Left lung (tissue), 10 donors: Measurements from ENCODE around the gene EXOC2. TPM values are rescaled to one million over a fixed set of nuclear protein-coding genes. Genes with fewer than 3 reads are reported as not detected.

Experiments
- ATAC-seq: fragments of 200-7000 bp; cut with Tn5 transposase; one replicate; pipeline ENCODE4 v1.9.1; 2020; ENCODE audit warnings: moderate library complexity
- DNase-seq, 4 donors: peaks; one replicate each; pipeline ENCODE4 v3.0.0-alpha.2; 2013 to 2020
- H3K27ac ChIP-seq, 2 donors: fragments of 200-600 bp; sonication (generic) in 1 of 2; one replicate each; pipeline versions ENCODE4 v1.5.0 to v1.8.0; 2020 to 2021
- H3K27me3 ChIP-seq, 2 donors: fragments of 200-600 bp; sonication (generic) in 1 of 2; one replicate each; pipeline versions ENCODE4 v1.5.0 to v1.8.0; 2020 to 2021
- H3K36me3 ChIP-seq, 2 donors: fragments of 200-600 bp; sonication (generic) in 1 of 2; one replicate each; pipeline versions ENCODE4 v1.5.0 to v1.8.0; 2020 to 2021
- H3K4me1 ChIP-seq, 2 donors: fragments of 200-600 bp; one replicate each; pipeline ENCODE4 v1.8.0; 2021
- H3K4me3 ChIP-seq, 2 donors: fragments of 200-600 bp; sonication (generic) in 1 of 2; one replicate each; pipeline versions ENCODE4 v1.5.0 to v1.8.0; 2020 to 2021; ENCODE audit warnings: mild to moderate bottlenecking in 1 of 2
- H3K9me3 ChIP-seq, 2 donors: fragments of 200-600 bp; sonication (generic) in 1 of 2; one replicate each; pipeline versions ENCODE4 v1.5.0 to v1.8.0; 2020 to 2021
- CTCF ChIP-seq, 2 donors: fragments of 200-600 bp; sonication (generic) in 1 of 2; IDR thresholded peaks; one replicate each; pipeline versions ENCODE4 v1.5.0 to v1.8.0; 2021; ENCODE audit warnings: antibody characterized with exemption in 2 of 2
- intact Hi-C, 2 donors: fragments of 100-400 bp; cut with DNase I; formaldehyde crosslinking; loops; one replicate each; pipeline versions ENCODE4 v1.11.2 to v1.14.2; 2022
- polyA plus RNA-seq, 6 donors: library from polyadenylated mRNA; unstranded; fragments of 120-200 nt; gene quantifications; one replicate each; pipeline ENCODE4 v1.2.1, GENCODE V29; 2013; ENCODE audit not compliant: insufficient read length in 6 of 6
- total RNA-seq, 2 donors: library from RNA; stranded (reverse); fragmentation: NEBNext Ultra II Directional; extraction: Animal tissue kit (Norgen Biotek cat#: 25700); gene quantifications; one replicate each; pipeline ENCODE4 v1.2.1, GENCODE V29; 2021
- donor health status: DM: no; HTN: yes; CAD: no.
- donor health status: DM: no; HTN: no; CAD: no.

The EXOC2 gene
- total and polyA plus RNA-seq, 8 donors: 19.8 to 30.4 (median 28.4) TPM

DNA sequence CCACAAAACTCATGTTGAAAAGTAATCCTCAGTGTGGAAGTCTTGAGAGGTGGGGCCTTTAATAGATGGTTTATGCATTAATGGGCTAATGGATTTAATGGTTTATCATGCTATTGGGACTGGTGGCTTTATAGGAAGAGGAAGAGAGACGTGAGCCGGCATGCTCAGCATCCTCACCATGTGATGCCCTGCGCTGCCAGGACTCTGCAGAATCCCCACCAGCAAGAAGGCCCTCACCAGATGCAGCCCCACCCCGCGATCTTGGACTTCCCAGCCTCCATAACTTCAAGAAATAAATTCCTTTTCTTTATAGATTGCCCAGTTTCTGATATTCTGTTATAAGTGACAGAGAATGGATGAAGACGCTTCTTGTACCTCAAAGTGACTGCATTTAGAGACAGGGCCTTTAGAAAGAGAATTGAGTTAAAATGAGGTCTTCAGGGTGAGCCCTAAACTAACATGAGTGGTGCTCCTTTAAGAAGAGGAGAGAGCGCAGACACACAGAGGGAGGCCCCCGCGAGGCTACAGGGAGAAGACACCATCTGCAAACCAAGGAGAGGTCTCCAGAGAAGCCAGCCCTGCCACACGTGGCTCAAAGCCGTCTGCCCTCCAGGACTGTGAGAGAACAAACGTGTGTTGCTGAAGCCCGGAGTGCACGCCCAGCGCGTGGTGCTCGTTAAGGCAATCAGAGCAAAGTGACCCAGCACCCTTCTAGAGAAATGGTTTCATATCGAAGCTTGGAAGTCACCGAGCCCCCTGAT, 244.5 kb downstream of the EXOC2 start:
- Histone ChIP-seq H3K4me1 (no peaks in the 10 kb centered on the region), H3K27me3 (peaks cover 0 to 13% of the 10 kb centered on the region in 2 donors), H3K36me3 (no peaks in the 10 kb centered on the region), H3K4me3 (no peak overlapping the region), H3K27ac (no peak overlapping the region), H3K9me3 (no peaks in the 10 kb centered on the region)
- TF ChIP-seq CTCF (IDR thresholded peaks at IDR 0.05): no peak
- DNase-seq (peak in 1 of 4 donors; percentile 32), ATAC-seq (no peak)
- intact Hi-C loops: no loop called here

DNA sequence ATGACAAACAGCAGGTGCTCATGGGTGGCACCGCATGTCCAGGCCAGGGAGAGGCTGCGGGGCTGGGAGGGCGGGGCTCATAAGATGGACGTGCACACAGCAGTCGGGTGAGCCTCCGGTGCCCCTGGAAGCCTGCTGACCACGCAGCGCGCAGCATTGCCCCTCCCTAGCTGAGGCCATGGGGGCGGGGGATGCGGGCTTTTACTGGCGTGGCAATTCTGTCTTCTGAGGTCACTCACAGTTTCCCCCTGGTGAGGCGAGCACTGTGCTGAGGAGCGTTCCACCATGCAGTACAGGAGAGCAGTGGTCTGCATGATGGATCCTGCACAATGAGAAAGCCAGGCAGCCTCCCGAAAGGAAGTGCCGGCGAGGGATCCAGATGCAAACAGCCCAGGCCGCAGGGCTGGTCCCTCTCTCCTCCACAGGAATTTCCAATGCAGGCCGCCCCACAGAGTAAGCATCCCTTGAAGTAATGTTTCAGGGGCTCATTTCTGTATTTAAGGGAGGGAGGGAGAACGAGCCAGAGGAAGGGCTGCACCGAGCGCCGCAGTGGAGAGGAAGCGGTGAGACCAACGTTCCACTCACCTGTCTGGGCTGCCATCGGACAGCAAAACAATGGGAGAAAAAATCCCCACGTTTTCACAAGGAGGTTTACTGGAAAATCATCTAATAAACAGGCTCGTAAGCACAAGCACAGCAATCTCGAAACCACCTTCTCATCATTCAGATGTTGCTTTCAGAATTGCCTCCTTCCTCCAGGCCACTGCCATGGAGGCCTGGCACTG, 245.4 kb downstream of the EXOC2 start:
- H3K27ac ChIP-seq: no peak overlapping the region

GRCh38 chr6:446418-447366, 246.2 kb downstream of the EXOC2 start:
- Histone ChIP-seq H3K4me3 (no peak overlapping the region), H3K27me3 (peaks cover 0 to 15% of the 10 kb centered on the region in 2 donors), H3K9me3 (no peaks in the 10 kb centered on the region), H3K27ac (no peak overlapping the region), H3K4me1 (no peaks in the 10 kb centered on the region), H3K36me3 (no peaks in the 10 kb centered on the region)
- ATAC-seq (no peak), DNase-seq (peak in 1 of 4 donors; percentile 23)
- intact Hi-C loops: no loop called here
- no peak for TF ChIP-seq CTCF (IDR thresholded peaks at IDR 0.05)

More for the DNA sequence above, 245.4 kb downstream of the EXOC2 start:
- no peak for DNase-seq
- no peaks in the 10 kb centered on the region for H3K9me3 ChIP-seq
- no peaks in the 10 kb centered on the region for H3K36me3 ChIP-seq
- TF ChIP-seq CTCF (IDR thresholded peaks at IDR 0.05): no peak
- H3K4me3 ChIP-seq: no peak overlapping the region
- intact Hi-C loops: no loop called here
- peaks cover 0 to 15% of the 10 kb centered on the region in 2 donors for H3K27me3 ChIP-seq
- no peaks in the 10 kb centered on the region for H3K4me1 ChIP-seq
- no peak for ATAC-seq

- H3K9me3 ChIP-seq: no peaks in the 10 kb centered on the region
- no peak for TF ChIP-seq CTCF (IDR thresholded peaks at IDR 0.05)
- no peak for ATAC-seq
- intact Hi-C loops: no loop called here
- no peak overlapping the region for H3K4me3 ChIP-seq
- H3K27ac ChIP-seq: no peak overlapping the region
- H3K4me1 ChIP-seq: no peaks in the 10 kb centered on the region
- DNase-seq: no peak
- H3K27me3 ChIP-seq: peaks cover 0 to 15% of the 10 kb centered on the region in 2 donors
- H3K36me3 ChIP-seq: no peaks in the 10 kb centered on the region
These were observed 247.1 kb downstream of the EXOC2 start for GRCh38 chr6:445571-446417.
